Medulla oblongata (tissue), 1 donor: ENCODE measurements around the gene SERTM2.

Experiments
- DNase-seq: peaks from one replicate; pipeline ENCODE4 v3.0.0-alpha.2; 2015; ENCODE audit errors: extremely low spot score

The SERTM2 gene

GRCh38 chrX:111560801-111561200 is 49.4 kb downstream of the SERTM2 start:
- DNase-seq = no peak

GRCh38 chrX:111561851-111562250 is 50.4 kb downstream of the SERTM2 start:
- no peak for DNase-seq

- DNase-seq = no peak
These were observed 56.3 kb downstream of the SERTM2 start for GRCh38 chrX:111567542-111568255.

GRCh38 chrX:111568354-111568753 is 56.9 kb downstream of the SERTM2 start:
- DNase-seq = no peak

GRCh38 chrX:111568817-111569216 is 57.4 kb downstream of the SERTM2 start:
- DNase-seq = no peak
